T-helper 2 cell treated with Interferon-gamma antibody and Interleukin-4, amounts not matched to agents 5 μg/mL and 100 μg/mL, for 36 hours (primary cell): ENCODE data around the gene STARD4.

Experiments used
- DNase-seq: peaks from one replicate; pipeline ENCODE4 v3.0.0; 2021; ENCODE audit warnings: low spot score
- H3K27ac Mint-ChIP-seq: one replicate; pipeline ENCODE4 v1.8.0; 2021; ENCODE audit warnings: mild to moderate bottlenecking, mixed read lengths
- H3K27me3 Mint-ChIP-seq: one replicate; pipeline ENCODE4 v1.8.0; 2021; ENCODE audit warnings: low read depth, mixed read lengths
- H3K36me3 Mint-ChIP-seq: one replicate; pipeline ENCODE4 v1.8.0; 2021; ENCODE audit warnings: low read depth, mixed read lengths
- H3K4me1 Mint-ChIP-seq: one replicate; pipeline ENCODE4 v1.8.0; 2021; ENCODE audit warnings: low read depth, mixed read lengths
- H3K4me3 Mint-ChIP-seq: one replicate; pipeline ENCODE4 v1.8.0; 2022; ENCODE audit warnings: mild to moderate bottlenecking, moderate library complexity, mixed read lengths
- H3K9me3 Mint-ChIP-seq: one replicate; pipeline ENCODE4 v1.8.0; 2021; ENCODE audit warnings: mixed read lengths

The STARD4 gene

GRCh38 chr5:111548348-111548950, 36.1 kb upstream of the STARD4 start:
- no peaks in the 10 kb centered on the region for H3K36me3 Mint-ChIP-seq
- H3K4me3 Mint-ChIP-seq, result no peak overlapping the region
- no peaks in the 10 kb centered on the region for H3K27me3 Mint-ChIP-seq
- H3K27ac Mint-ChIP-seq, result no peak overlapping the region
- no peaks in the 10 kb centered on the region for H3K9me3 Mint-ChIP-seq
- H3K4me1 Mint-ChIP-seq, result peaks cover 16% of the 10 kb centered on the region
- DNase-seq, result no peak

GRCh38 chr5:111545031-111545430, 32.7 kb upstream of the STARD4 start:
- Mint-ChIP-seq H3K4me3 (no peak overlapping the region), H3K36me3 (no peaks in the 10 kb centered on the region), H3K27ac (no peak overlapping the region), H3K9me3 (no peaks in the 10 kb centered on the region), H3K27me3 (peaks cover 17% of the 10 kb centered on the region), H3K4me1 (no peaks in the 10 kb centered on the region)
- no peak for DNase-seq

GRCh38 chr5:111537141-111538024, 25.0 kb upstream of the STARD4 start:
- no peak for DNase-seq
- peaks cover 3% of the 10 kb centered on the region for H3K4me1 Mint-ChIP-seq
- H3K36me3 Mint-ChIP-seq, result peaks cover 2% of the 10 kb centered on the region
- no peak overlapping the region for H3K4me3 Mint-ChIP-seq
- no peaks in the 10 kb centered on the region for H3K9me3 Mint-ChIP-seq
- peaks cover 34% of the 10 kb centered on the region for H3K27me3 Mint-ChIP-seq
- no peak overlapping the region for H3K27ac Mint-ChIP-seq

- peaks cover 25% of the 10 kb centered on the region for H3K27me3 Mint-ChIP-seq
- H3K36me3 Mint-ChIP-seq, result peaks cover 2% of the 10 kb centered on the region
- H3K4me3 Mint-ChIP-seq, result no peak overlapping the region
- H3K9me3 Mint-ChIP-seq, result no peaks in the 10 kb centered on the region
- no peak overlapping the region for H3K27ac Mint-ChIP-seq
- peaks cover 9% of the 10 kb centered on the region for H3K4me1 Mint-ChIP-seq
- DNase-seq, result no peak
These were observed 23.7 kb upstream of the STARD4 start for GRCh38 chr5:111535879-111536549.

GRCh38 chr5:111532886-111533582, 20.7 kb upstream of the STARD4 start:
- no peak for DNase-seq
- Mint-ChIP-seq H3K27ac (no peak overlapping the region), H3K4me1 (peaks cover 24% of the 10 kb centered on the region), H3K36me3 (peaks cover 6% of the 10 kb centered on the region), H3K4me3 (no peak overlapping the region), H3K9me3 (peaks cover 4% of the 10 kb centered on the region), H3K27me3 (peaks cover 9% of the 10 kb centered on the region)

GRCh38 chr5:111530298-111530740, 18.0 kb upstream of the STARD4 start:
- Mint-ChIP-seq H3K27me3 (peaks cover 2% of the 10 kb centered on the region), H3K27ac (peak overlapping the region; percentile 89), H3K9me3 (peaks cover 4% of the 10 kb centered on the region), H3K36me3 (peaks cover 10% of the 10 kb centered on the region), H3K4me3 (peak overlapping the region; percentile 56), H3K4me1 (peaks cover 24% of the 10 kb centered on the region)
- peak; percentile 88 for DNase-seq

- Mint-ChIP-seq H3K36me3 (peaks cover 9% of the 10 kb centered on the region), H3K4me3 (no peak overlapping the region), H3K27ac (no peak overlapping the region), H3K9me3 (peaks cover 4% of the 10 kb centered on the region), H3K27me3 (peaks cover 2% of the 10 kb centered on the region), H3K4me1 (peaks cover 24% of the 10 kb centered on the region)
- no peak for DNase-seq
These were observed 15.7 kb upstream of the STARD4 start for GRCh38 chr5:111528056-111528455.

GRCh38 chr5:111520908-111521307, 8.6 kb upstream of the STARD4 start:
- H3K9me3 Mint-ChIP-seq, result no peaks in the 10 kb centered on the region
- no peaks in the 10 kb centered on the region for H3K36me3 Mint-ChIP-seq
- peaks cover under 1% of the 10 kb centered on the region for H3K4me1 Mint-ChIP-seq
- no peak overlapping the region for H3K4me3 Mint-ChIP-seq
- no peak for DNase-seq
- no peaks in the 10 kb centered on the region for H3K27me3 Mint-ChIP-seq
- no peak overlapping the region for H3K27ac Mint-ChIP-seq

- Mint-ChIP-seq H3K4me3 (no peak overlapping the region), H3K27ac (no peak overlapping the region), H3K4me1 (peaks cover 8% of the 10 kb centered on the region), H3K36me3 (no peaks in the 10 kb centered on the region), H3K9me3 (no peaks in the 10 kb centered on the region), H3K27me3 (no peaks in the 10 kb centered on the region)
- no peak for DNase-seq
These were observed 6.4 kb upstream of the STARD4 start for GRCh38 chr5:111518777-111519176.

GRCh38 chr5:111517853-111518501, 5.6 kb upstream of the STARD4 start:
- Mint-ChIP-seq H3K27ac (peak overlapping the region; percentile 34), H3K9me3 (no peaks in the 10 kb centered on the region), H3K27me3 (no peaks in the 10 kb centered on the region), H3K36me3 (no peaks in the 10 kb centered on the region), H3K4me3 (no peak overlapping the region), H3K4me1 (peaks cover 14% of the 10 kb centered on the region)
- DNase-seq, result no peak

- Mint-ChIP-seq H3K9me3 (no peaks in the 10 kb centered on the region), H3K36me3 (peaks cover 18% of the 10 kb centered on the region), H3K4me1 (peaks cover 35% of the 10 kb centered on the region), H3K27ac (no peak overlapping the region), H3K4me3 (peak overlapping the region; percentile 25), H3K27me3 (no peaks in the 10 kb centered on the region)
- no peak for DNase-seq
These were observed 1.8 kb upstream of the STARD4 start for GRCh38 chr5:111514087-111514486.

GRCh38 chr5:111513131-111513520, 791 bp upstream of the STARD4 start:
- H3K9me3 Mint-ChIP-seq, result no peaks in the 10 kb centered on the region
- peak overlapping the region; percentile 95 for H3K27ac Mint-ChIP-seq
- DNase-seq, result peak; percentile 88
- H3K36me3 Mint-ChIP-seq, result peaks cover 22% of the 10 kb centered on the region
- H3K4me1 Mint-ChIP-seq, result peaks cover 43% of the 10 kb centered on the region
- H3K4me3 Mint-ChIP-seq, result peak overlapping the region; percentile 97
- no peaks in the 10 kb centered on the region for H3K27me3 Mint-ChIP-seq

- peak overlapping the region; percentile 95 for H3K27ac Mint-ChIP-seq
- H3K9me3 Mint-ChIP-seq, result no peaks in the 10 kb centered on the region
- H3K4me1 Mint-ChIP-seq, result peaks cover 55% of the 10 kb centered on the region
- DNase-seq, result no peak
- H3K4me3 Mint-ChIP-seq, result peak overlapping the region; percentile 97
- H3K27me3 Mint-ChIP-seq, result no peaks in the 10 kb centered on the region
- peaks cover 33% of the 10 kb centered on the region for H3K36me3 Mint-ChIP-seq
These were observed 432 bp downstream of the STARD4 start for GRCh38 chr5:111511831-111512374.
